ENCODE measurements around the gene CCDC124.

- TF ChIP-seq POLR2A (IDR thresholded peaks at IDR 0.05) (no peak), CTCF (IDR thresholded peaks at IDR 0.05) (no peak), POLR2AphosphoS5 (IDR thresholded peaks at IDR 0.05) (no peak)
Observed at GRCh38 chr19:17981611-17982010, 48.8 kb downstream of the CCDC124 start.

Data from breast epithelium (tissue), 3 donors.